Astrocyte of the cerebellum (primary cell): ENCODE measurements around the gene ANAPC16.

Source experiments
- DNase-seq: peaks from one replicate; pipeline ENCODE4 v3.0.0-alpha.2; 2011; ENCODE audit warnings: low read depth
- H3K4me3 ChIP-seq: 2 replicates; pipeline ENCODE4 v1.5.1; 2011; ENCODE audit warnings: mild to moderate bottlenecking, low read depth, low read length, moderate library complexity
- CTCF ChIP-seq: IDR thresholded peaks from 2 replicates; pipeline ENCODE4 v1.5.1; 2012; ENCODE audit warnings: low read length, low read depth, moderate library complexity, mild to moderate bottlenecking; ENCODE audit errors: missing control alignments
- in situ Hi-C: cut with HindIII; loops from 2 replicates; pipeline ENCODE4 v1.10.0; 2017; ENCODE audit warnings: low sequenced_read_pairs

ANAPC16 gene

GRCh38 chr10:72273410-72274212 lies 57.8 kb downstream of the ANAPC16 start, which contains the start of gene DDIT4:
Gene DDIT4, plus strand, starts transcription at chr10:72273924. Its CDS starts 293 bp downstream, at chr10:72274217.
- TF ChIP-seq CTCF, result no peak
- H3K4me3 ChIP-seq, result peak within 1 kb of the TSS; percentile 97
- in situ Hi-C loops, result no loop called here
- peak; percentile 95 for DNase-seq

DNA sequence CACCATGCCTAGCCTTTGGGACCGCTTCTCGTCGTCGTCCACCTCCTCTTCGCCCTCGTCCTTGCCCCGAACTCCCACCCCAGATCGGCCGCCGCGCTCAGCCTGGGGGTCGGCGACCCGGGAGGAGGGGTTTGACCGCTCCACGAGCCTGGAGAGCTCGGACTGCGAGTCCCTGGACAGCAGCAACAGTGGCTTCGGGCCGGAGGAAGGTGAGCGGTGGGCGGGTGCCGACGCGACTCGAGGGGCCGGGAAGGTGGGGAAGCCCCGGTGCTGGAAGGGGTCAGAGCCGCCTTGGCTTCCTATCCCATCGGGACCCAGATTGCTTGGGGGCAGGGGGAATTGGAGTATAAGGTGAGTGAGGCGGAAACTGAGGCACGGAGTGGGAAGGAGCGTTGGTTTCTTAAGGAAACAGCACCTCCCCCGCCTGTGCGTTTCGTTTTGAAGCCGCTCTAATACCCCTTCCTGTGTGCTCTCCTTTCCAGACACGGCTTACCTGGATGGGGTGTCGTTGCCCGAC lies 58.5 kb downstream of the ANAPC16 start:
- DNase-seq, result no peak
- in situ Hi-C loops, result no loop called here

DNA sequence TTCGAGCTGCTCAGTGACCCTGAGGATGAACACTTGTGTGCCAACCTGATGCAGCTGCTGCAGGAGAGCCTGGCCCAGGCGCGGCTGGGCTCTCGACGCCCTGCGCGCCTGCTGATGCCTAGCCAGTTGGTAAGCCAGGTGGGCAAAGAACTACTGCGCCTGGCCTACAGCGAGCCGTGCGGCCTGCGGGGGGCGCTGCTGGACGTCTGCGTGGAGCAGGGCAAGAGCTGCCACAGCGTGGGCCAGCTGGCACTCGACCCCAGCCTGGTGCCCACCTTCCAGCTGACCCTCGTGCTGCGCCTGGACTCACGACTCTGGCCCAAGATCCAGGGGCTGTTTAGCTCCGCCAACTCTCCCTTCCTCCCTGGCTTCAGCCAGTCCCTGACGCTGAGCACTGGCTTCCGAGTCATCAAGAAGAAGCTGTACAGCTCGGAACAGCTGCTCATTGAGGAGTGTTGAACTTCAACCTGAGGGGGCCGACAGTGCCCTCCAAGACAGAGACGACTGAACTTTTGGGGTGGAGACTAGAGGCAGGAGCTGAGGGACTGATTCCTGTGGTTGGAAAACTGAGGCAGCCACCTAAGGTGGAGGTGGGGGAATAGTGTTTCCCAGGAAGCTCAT lies 59.0 kb downstream of the ANAPC16 start:
- TF ChIP-seq CTCF, result peak; percentile 66
- in situ Hi-C loops, result no loop called here
- DNase-seq, result no peak
- H3K4me3 ChIP-seq, result peak overlapping the region; percentile 97

More for the DNA sequence above, 58.5 kb downstream of the ANAPC16 start:
- TF ChIP-seq CTCF, result no peak
- peak overlapping the region; percentile 97 for H3K4me3 ChIP-seq

DNA sequence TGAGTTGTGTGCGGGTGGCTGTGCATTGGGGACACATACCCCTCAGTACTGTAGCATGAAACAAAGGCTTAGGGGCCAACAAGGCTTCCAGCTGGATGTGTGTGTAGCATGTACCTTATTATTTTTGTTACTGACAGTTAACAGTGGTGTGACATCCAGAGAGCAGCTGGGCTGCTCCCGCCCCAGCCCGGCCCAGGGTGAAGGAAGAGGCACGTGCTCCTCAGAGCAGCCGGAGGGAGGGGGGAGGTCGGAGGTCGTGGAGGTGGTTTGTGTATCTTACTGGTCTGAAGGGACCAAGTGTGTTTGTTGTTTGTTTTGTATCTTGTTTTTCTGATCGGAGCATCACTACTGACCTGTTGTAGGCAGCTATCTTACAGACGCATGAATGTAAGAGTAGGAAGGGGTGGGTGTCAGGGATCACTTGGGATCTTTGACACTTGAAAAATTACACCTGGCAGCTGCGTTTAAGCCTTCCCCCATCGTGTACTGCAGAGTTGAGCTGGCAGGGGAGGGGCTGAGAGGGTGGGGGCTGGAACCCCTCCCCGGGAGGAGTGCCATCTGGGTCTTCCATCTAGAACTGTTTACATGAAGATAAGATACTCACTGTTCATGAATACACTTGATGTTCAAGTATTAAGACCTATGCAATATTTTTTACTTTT lies 59.7 kb downstream of the ANAPC16 start:
- TF ChIP-seq CTCF, result no peak
- H3K4me3 ChIP-seq, result peak overlapping the region; percentile 97
- in situ Hi-C loops, result no loop called here
- DNase-seq, result no peak

GRCh38 chr10:72276013-72276387 lies 60.2 kb downstream of the ANAPC16 start:
- no peak for DNase-seq
- in situ Hi-C loops, result no loop called here
- peak overlapping the region; percentile 97 for H3K4me3 ChIP-seq
- TF ChIP-seq CTCF, result no peak

DNA sequence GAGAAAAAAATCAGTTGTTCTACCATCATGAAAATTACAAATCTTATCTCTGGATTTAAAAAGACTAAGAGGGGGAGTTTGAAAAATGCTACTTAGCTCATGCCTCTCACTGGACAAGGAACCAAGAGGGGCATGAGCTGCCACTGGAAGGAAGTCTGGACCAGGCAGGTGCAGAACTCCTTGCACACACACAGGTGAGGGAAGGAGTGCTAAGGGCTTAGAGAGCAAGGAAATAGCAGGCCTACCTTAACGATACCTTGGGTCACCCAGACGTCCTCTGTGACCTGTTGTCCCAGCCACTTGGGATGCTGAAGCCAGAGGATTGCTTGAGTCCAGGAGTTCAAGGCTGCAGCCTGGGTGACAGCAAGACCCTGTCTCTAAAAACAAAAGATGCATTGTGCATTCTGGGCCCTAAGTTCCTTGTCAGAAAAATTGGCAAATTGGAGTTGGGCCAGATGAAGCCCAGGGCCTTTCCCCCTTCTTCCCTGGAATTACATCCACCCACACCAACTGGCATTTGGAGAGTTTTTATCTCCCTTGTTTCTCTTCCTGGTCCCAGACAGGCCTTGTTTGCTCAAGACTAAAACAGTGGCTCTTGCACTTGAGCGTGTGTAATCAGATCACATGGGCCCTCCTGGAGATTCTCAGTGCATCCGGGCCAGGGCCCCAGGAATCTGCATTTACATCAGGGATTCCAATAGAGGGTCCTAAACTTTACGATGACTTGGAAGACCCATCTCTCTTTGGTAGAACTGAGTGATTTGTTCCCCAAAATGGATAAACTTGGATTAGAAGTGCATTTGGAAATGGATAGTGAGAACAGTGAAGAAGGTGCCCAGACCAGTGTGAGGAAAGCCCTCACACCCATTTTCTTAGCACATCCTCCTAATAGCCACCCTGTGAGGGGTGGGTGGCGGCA lies 60.9 kb downstream of the ANAPC16 start:
- peak overlapping the region; percentile 97 for H3K4me3 ChIP-seq
- TF ChIP-seq CTCF, result no peak
- DNase-seq, result no peak
- in situ Hi-C loops, result no loop called here
